22Rv1 (cell line): ENCODE data around the gene TXNRD3.

Source experiments
- H3K27ac ChIP-seq: fragments of 450-650 bp; 2 replicates; pipeline ENCODE4 v1.5.1; 2017
- ZFX ChIP-seq: fragments of 450-650 bp; IDR thresholded peaks from 2 replicates; pipeline ENCODE4 v1.6.1; 2017; ENCODE audit warnings: antibody characterized with exemption, borderline replicate concordance
- TF ChIP-seq, protein P1 (sequence below): fragments of 450-650 bp; IDR thresholded peaks from 2 replicates; pipeline ENCODE4 v1.5.1; 2017; ENCODE audit warnings: mild to moderate bottlenecking

Gene TXNRD3

DNA sequence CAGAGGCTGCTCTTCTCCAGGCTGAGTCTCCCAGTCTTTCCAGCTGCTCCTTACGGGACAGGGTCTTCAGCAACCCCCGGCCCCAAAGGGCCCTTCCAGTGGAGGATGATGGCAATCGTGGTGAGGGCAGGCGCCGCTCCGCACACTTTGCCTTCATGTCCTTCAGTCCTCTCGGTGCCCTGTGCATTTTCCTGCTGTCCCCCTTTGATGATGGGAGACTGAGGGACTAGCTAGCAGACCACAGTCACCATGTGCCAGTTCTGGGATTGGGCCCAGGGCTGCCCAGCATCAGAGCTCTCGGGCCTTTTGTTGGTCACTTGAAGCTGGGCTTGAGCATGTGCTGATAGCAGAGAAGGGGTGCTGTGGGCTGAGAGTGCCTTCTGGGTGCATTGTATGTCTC lies 8.8 kb upstream of the TXNRD3 start:
- no peak for TF ChIP-seq ZFX
- TF ChIP-seq, protein P1, sequence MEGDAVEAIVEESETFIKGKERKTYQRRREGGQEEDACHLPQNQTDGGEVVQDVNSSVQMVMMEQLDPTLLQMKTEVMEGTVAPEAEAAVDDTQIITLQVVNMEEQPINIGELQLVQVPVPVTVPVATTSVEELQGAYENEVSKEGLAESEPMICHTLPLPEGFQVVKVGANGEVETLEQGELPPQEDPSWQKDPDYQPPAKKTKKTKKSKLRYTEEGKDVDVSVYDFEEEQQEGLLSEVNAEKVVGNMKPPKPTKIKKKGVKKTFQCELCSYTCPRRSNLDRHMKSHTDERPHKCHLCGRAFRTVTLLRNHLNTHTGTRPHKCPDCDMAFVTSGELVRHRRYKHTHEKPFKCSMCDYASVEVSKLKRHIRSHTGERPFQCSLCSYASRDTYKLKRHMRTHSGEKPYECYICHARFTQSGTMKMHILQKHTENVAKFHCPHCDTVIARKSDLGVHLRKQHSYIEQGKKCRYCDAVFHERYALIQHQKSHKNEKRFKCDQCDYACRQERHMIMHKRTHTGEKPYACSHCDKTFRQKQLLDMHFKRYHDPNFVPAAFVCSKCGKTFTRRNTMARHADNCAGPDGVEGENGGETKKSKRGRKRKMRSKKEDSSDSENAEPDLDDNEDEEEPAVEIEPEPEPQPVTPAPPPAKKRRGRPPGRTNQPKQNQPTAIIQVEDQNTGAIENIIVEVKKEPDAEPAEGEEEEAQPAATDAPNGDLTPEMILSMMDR: no peak

DNA sequence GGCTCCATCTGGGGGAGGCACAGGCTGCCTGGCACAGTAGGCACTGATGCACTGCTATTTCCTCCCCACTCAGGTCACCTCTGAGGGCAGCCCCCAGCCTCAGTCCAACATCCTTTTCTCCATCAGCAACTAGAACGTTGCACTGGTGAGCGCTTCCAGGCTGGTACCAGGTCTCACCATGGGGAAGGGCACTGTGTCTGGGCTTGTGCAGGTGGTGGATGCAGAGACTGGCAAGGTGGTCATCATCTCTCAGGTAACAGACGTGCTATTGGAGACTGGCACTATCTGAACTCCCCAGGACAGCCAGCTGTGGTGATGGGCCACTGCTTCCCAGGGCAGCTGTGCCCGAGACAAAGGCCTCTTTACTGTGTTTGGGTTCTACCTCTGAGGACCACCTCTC lies 8.3 kb upstream of the TXNRD3 start:
- TF ChIP-seq, protein P1: no peak
- TF ChIP-seq ZFX: no peak
- no peak overlapping the region for H3K27ac ChIP-seq

More for the DNA sequence above, 8.8 kb upstream of the TXNRD3 start:
- no peak overlapping the region for H3K27ac ChIP-seq

DNA sequence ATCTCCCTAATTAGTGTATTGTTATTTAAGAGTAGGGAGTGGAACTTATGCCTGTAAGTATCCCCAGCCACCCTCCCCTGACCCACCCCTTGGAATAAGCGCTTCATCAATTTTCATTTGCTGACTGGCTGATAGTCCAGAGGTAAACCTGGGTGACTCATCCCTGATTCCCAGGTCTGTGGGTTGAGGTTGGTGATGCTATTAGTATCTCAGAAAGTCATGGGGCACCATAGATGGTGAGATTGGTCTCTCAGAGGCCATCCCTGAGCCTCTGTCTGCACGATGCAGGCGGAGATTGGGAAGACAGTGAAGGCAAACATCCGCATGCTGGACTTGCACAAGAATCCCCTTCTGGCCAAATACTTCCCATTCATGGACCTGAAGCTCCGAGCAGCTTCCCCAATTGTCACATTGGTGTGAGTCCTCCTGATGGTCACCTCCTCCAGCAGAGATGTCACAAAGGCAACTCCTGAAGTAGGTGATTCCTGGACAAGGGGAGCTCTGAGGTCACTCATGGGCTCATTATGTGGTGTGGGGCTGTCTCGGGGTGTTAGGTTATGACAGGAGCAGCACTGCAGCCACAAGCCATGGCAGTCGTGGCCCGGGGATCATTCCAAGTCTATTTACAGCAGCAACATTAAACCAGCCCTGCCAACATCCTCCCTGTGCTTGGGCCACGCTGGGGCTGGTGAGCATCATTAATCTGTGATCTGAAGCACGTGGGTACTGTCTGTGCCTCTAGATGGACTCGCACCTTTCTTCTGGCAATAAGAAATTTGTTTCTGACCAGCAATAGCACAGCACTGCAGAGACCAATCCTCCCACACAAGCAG lies 6.8 kb upstream of the TXNRD3 start:
- H3K27ac ChIP-seq: no peak overlapping the region
- TF ChIP-seq, protein P1: no peak
- no peak for TF ChIP-seq ZFX

DNA sequence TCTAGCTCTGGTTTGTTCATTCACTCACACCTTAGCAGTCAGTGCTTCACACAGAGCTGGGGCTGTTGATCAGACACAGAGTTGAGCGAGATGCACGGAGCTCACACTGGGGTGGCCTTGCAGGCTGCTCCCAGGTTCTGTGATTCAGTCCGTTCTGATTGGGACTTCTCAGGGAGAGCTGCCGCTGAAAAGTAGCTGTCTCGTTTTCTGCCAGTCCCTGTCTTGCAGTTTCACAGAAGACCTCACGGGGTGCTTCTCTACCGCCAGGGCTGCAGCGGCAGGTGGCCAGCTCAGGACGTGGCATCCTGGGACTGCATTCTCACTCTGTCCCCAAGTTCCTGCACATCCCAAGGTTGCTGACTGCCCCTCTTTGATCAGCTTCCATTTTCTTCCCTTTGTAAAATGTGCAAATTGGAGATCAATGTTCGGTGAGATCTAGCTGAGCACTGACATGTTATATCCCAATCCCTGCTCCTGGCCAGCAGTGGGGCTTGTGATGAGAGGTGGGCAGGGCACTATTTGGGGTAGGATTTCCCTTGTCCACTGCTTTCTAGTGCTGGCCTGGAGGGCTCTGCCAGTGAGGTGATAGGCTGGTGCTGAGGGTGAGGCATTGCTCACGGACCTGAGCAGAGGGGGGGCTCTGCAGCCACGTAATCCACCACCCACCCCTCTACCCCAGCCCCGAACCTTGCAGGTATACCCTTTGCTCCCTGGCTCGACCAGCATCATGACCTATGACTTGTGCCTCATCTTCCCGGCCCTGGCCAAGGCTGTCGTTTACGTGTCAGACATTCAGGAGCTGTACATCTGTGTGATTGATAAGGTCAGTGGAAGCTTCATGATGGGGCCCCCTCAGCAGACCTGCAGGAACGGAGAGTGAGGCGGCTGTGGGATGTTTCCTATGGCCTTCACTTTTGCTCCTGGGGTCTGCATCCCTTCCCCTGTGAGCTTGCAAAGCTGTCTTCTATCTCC lies 5.3 kb upstream of the TXNRD3 start:
- TF ChIP-seq ZFX: no peak
- TF ChIP-seq, protein P1: peak; percentile 49
- H3K27ac ChIP-seq: no peak overlapping the region

DNA sequence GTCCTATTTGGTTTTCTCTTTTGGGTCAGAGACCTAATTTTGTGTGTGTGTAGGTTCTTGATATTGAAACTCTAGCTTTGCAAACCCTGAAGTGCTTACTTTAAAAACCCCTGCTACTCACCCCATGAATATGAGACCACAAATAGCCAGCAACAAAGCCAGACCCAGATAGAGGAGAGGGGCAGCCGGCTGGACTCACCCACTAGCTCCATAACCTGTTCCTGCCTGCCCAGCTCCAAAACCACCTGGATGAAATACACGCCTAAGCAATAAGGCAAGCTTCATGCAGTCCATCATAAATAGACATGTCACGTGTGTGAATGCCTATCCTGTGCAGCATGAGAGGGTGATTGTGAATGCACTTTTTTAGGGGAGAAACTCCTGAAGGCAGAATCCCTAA lies 3.7 kb upstream of the TXNRD3 start:
- TF ChIP-seq, protein P1: no peak
- TF ChIP-seq ZFX: no peak
- H3K27ac ChIP-seq: no peak overlapping the region

DNA sequence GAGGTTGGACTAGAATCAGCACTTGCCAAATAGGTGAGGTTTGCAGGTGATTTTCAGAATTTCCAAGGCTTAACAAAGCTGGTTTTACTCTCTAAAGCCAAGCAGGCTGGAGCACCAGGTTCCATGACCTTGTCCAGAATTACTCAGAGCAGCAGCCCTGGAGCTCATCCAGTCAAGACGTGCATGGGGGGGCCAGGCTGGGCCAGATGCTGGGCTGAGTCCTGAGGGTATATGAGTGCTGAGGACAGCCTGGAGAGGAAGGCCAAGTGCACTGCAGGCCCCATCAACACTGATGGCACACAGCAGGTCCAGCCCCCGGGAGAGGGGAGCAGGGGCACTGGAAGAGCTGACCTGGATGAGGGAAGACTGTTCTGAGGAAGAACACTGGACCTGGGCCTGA lies 3.0 kb upstream of the TXNRD3 start:
- TF ChIP-seq ZFX: no peak
- TF ChIP-seq, protein P1: no peak

More for the DNA sequence above, 3.0 kb upstream of the TXNRD3 start:
- no peak overlapping the region for H3K27ac ChIP-seq
